ENCODE data around the gene MYCN.

Gene MYCN

DNA sequence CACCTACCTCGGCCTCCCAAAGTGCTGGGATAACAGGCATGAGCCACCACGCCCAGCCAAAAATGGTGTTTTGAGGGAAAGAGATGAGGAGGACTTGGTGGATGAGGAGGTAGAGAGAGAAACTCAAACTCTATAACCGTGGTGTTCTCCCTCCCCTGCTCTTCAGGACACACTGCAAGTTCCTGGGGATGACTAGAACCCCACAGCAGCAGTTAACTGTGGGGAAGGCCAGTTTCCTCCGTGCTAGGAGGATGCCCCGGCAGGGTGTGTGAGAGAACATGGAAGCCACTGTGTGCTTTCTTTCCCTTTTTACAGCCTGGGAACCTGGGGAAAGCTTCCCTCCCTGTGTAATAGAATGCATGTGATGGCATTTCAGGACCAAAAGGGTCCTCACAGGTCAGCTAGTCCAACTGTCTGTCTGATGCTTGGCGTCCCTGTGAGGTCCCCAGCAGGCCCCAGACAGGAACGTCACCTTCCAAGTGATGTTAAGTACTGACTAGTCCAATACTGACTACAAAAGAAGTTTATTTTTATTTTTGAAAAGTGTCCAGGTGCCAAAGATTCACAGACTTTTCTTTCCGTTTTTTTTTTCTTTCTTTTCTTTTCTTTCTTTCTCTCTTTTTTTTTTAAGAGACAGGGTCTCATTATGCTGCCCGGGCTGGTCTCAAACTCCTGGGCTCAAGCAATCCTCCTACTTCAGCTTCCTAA, 38.9 kb downstream of the MYCN start:
- H3K4me3 ChIP-seq (ENCODE audit: insufficient read length, low read depth): no peak overlapping the region
- peaks cover 10% of the 10 kb centered on the region; the same call in 1 of the 2 replicates for H3K9me3 ChIP-seq (ENCODE audit: insufficient read depth, low read length)
- H3K9ac ChIP-seq (ENCODE audit: insufficient read length, low read depth): peak overlapping the region; percentile 0
- no peaks in the 10 kb centered on the region for H3K27me3 ChIP-seq (ENCODE audit: insufficient read depth, insufficient read length)
- no peak for TF ChIP-seq ZNF274 (IDR thresholded peaks at IDR 0.05; ENCODE audit: low read depth, low read length)
- no peak for TF ChIP-seq YY1 (IDR thresholded peaks at IDR 0.05; ENCODE audit: insufficient read depth, insufficient read length)
- no peak for TF ChIP-seq SUZ12 (IDR thresholded peaks at IDR 0.05; ENCODE audit: extremely low read depth, insufficient read depth, insufficient read length)
- no peaks in the 10 kb centered on the region for H3K36me3 ChIP-seq (ENCODE audit: insufficient read depth, insufficient read length, low read length)
- no peak for DNase-seq (ENCODE audit: low read depth, low spot score)
- H3K4me1 ChIP-seq (ENCODE audit: insufficient read depth, insufficient read length): peaks cover 2% of the 10 kb centered on the region

DNA sequence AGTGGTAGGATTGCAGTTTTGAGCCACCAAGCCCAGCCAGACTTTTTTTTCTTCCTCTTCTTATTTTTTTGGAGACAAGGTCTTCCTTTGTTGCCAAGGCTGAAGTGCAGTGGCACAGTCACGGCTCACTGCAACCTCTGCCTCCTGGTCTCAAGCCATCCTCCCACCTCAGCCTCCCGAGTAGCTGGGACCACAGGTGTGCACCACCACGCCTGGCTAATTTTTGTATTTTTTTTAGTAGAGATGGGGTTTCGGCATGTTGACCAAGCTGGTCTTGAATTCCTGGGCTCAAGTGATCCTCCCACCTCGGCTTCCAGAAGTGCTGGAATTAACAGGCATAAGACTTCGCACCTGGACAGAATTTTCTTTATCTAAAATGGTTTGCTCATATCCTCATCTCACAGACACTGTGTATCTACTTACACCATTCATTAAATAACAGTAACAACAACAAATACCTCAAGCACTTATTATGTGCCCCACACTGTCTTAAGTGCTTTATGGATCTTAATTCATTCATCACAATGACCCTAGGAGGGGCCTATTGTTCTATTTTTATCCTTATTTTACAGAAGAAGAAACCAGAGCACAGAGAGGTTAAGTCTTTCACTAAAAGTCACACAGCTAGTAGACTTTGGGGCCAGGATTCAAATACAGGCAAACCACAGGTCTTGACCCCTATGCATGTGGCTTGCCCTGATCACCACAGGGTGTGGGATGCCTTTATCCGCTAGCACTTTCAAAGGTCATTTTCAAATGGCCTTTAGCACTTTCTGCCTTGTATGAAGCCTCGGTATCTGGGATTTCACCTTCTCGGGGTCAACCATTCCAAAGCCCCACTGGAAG, 39.6 kb downstream of the MYCN start:
- Histone ChIP-seq H3K36me3 (ENCODE audit: insufficient read depth, insufficient read length, low read length) (no peaks in the 10 kb centered on the region), H3K27me3 (ENCODE audit: insufficient read depth, insufficient read length) (no peaks in the 10 kb centered on the region), H3K9ac (ENCODE audit: insufficient read length, low read depth) (no peak overlapping the region), H3K4me3 (ENCODE audit: insufficient read length, low read depth) (no peak overlapping the region), H3K4me1 (ENCODE audit: insufficient read depth, insufficient read length) (peaks cover 4% of the 10 kb centered on the region), H3K9me3 (ENCODE audit: insufficient read depth, low read length) (peaks cover 10% of the 10 kb centered on the region; the same call in 1 of the 2 replicates)
- TF ChIP-seq YY1 (IDR thresholded peaks at IDR 0.05; ENCODE audit: insufficient read depth, insufficient read length) (no peak), ZNF274 (IDR thresholded peaks at IDR 0.05; ENCODE audit: low read depth, low read length) (no peak), SUZ12 (IDR thresholded peaks at IDR 0.05; ENCODE audit: extremely low read depth, insufficient read depth, insufficient read length) (no peak)
- DNase-seq (ENCODE audit: low read depth, low spot score): no peak

- Histone ChIP-seq H3K9me3 (ENCODE audit: insufficient read depth, low read length) (peaks cover 7% of the 10 kb centered on the region; the same call in 1 of the 2 replicates), H3K27me3 (ENCODE audit: insufficient read depth, insufficient read length) (no peaks in the 10 kb centered on the region), H3K36me3 (ENCODE audit: insufficient read depth, insufficient read length, low read length) (no peaks in the 10 kb centered on the region), H3K4me1 (ENCODE audit: insufficient read depth, insufficient read length) (peaks cover 10% of the 10 kb centered on the region), H3K9ac (ENCODE audit: insufficient read length, low read depth) (no peak overlapping the region), H3K4me3 (ENCODE audit: insufficient read length, low read depth) (no peak overlapping the region)
- TF ChIP-seq SUZ12 (IDR thresholded peaks at IDR 0.05; ENCODE audit: extremely low read depth, insufficient read depth, insufficient read length) (no peak), YY1 (IDR thresholded peaks at IDR 0.05; ENCODE audit: insufficient read depth, insufficient read length) (no peak), ZNF274 (IDR thresholded peaks at IDR 0.05; ENCODE audit: low read depth, low read length) (no peak)
- DNase-seq (ENCODE audit: low read depth, low spot score): peak; percentile 93
Measured at GRCh38 chr2:15980605-15981098, 40.3 kb downstream of the MYCN start.

- no peak for DNase-seq (ENCODE audit: low read depth, low spot score)
- Histone ChIP-seq H3K9ac (ENCODE audit: insufficient read length, low read depth) (no peak overlapping the region), H3K27me3 (ENCODE audit: insufficient read depth, insufficient read length) (no peaks in the 10 kb centered on the region), H3K4me1 (ENCODE audit: insufficient read depth, insufficient read length) (peaks cover 12% of the 10 kb centered on the region), H3K36me3 (ENCODE audit: insufficient read depth, insufficient read length, low read length) (no peaks in the 10 kb centered on the region), H3K4me3 (ENCODE audit: insufficient read length, low read depth) (no peak overlapping the region), H3K9me3 (ENCODE audit: insufficient read depth, low read length) (no peaks in the 10 kb centered on the region)
- TF ChIP-seq ZNF274 (IDR thresholded peaks at IDR 0.05; ENCODE audit: low read depth, low read length) (no peak), YY1 (IDR thresholded peaks at IDR 0.05; ENCODE audit: insufficient read depth, insufficient read length) (no peak), SUZ12 (IDR thresholded peaks at IDR 0.05; ENCODE audit: extremely low read depth, insufficient read depth, insufficient read length) (no peak)
Measured at GRCh38 chr2:15981646-15982045, 41.3 kb downstream of the MYCN start.

GRCh38 chr2:15982285-15983044, 42.1 kb downstream of the MYCN start:
- Histone ChIP-seq H3K36me3 (ENCODE audit: insufficient read depth, insufficient read length, low read length) (no peaks in the 10 kb centered on the region), H3K9ac (ENCODE audit: insufficient read length, low read depth) (peak overlapping the region; percentile 66), H3K4me1 (ENCODE audit: insufficient read depth, insufficient read length) (peaks cover 12% of the 10 kb centered on the region), H3K4me3 (ENCODE audit: insufficient read length, low read depth) (no peak overlapping the region), H3K27me3 (ENCODE audit: insufficient read depth, insufficient read length) (no peaks in the 10 kb centered on the region), H3K9me3 (ENCODE audit: insufficient read depth, low read length) (no peaks in the 10 kb centered on the region)
- no peak for TF ChIP-seq ZNF274 (IDR thresholded peaks at IDR 0.05; ENCODE audit: low read depth, low read length)
- TF ChIP-seq YY1 (IDR thresholded peaks at IDR 0.05; ENCODE audit: insufficient read depth, insufficient read length): no peak
- TF ChIP-seq SUZ12 (IDR thresholded peaks at IDR 0.05; ENCODE audit: extremely low read depth, insufficient read depth, insufficient read length): no peak
- no peak for DNase-seq (ENCODE audit: low read depth, low spot score)

- H3K4me1 ChIP-seq (ENCODE audit: insufficient read depth, insufficient read length): peaks cover 12% of the 10 kb centered on the region
- no peak overlapping the region for H3K4me3 ChIP-seq (ENCODE audit: insufficient read length, low read depth)
- no peak overlapping the region for H3K9ac ChIP-seq (ENCODE audit: insufficient read length, low read depth)
- no peak for TF ChIP-seq ZNF274 (IDR thresholded peaks at IDR 0.05; ENCODE audit: low read depth, low read length)
- no peak for TF ChIP-seq YY1 (IDR thresholded peaks at IDR 0.05; ENCODE audit: insufficient read depth, insufficient read length)
- TF ChIP-seq SUZ12 (IDR thresholded peaks at IDR 0.05; ENCODE audit: extremely low read depth, insufficient read depth, insufficient read length): no peak
- no peaks in the 10 kb centered on the region for H3K36me3 ChIP-seq (ENCODE audit: insufficient read depth, insufficient read length, low read length)
- DNase-seq (ENCODE audit: low read depth, low spot score): no peak
- no peaks in the 10 kb centered on the region for H3K27me3 ChIP-seq (ENCODE audit: insufficient read depth, insufficient read length)
- no peaks in the 10 kb centered on the region for H3K9me3 ChIP-seq (ENCODE audit: insufficient read depth, low read length)
Measured at GRCh38 chr2:15983496-15983895, 43.1 kb downstream of the MYCN start.

Data from NT2/D1 (cell line).